K562 (cell line): ENCODE data around the gene GPRIN1. TPM values are rescaled to one million over a fixed set of nuclear protein-coding genes. Genes with fewer than 3 reads are reported as not detected.

ENCODE experiments used
- BHLHE40 ChIP-seq: IDR thresholded peaks from 2 replicates; pipeline ENCODE4 v1.6.1; 2011; ENCODE audit warnings: low read length, improper control_type of control experiment
- CHCHD3 ChIP-seq: fragments of 250-450 bp; sonication (Bioruptor Pico); IDR thresholded peaks from 2 replicates; pipeline ENCODE4 v2.1.2; 2022; ENCODE audit warnings: mild to moderate bottlenecking
- E2F1 ChIP-seq: sonication (generic); formaldehyde crosslinking; IDR thresholded peaks from 2 replicates; pipeline ENCODE4 v1.8.1; 2023; ENCODE audit warnings: mild to moderate bottlenecking, missing genetic modification reagents, moderate library complexity
- ELF4 ChIP-seq: fragments of 450-650 bp; formaldehyde crosslinking; IDR thresholded peaks from 2 replicates; pipeline ENCODE4 v1.4.0; 2022; ENCODE audit warnings: missing genetic modification characterization
- ELK3 ChIP-seq: fragments of 450-650 bp; formaldehyde crosslinking; IDR thresholded peaks from 2 replicates; pipeline ENCODE4 v1.4.0; 2020; ENCODE audit warnings: mild to moderate bottlenecking
- ESRRA ChIP-seq: fragments of 450-650 bp; IDR thresholded peaks from 2 replicates; pipeline ENCODE4 v1.6.1; 2014; ENCODE audit warnings: low read depth, mild to moderate bottlenecking, moderate library complexity, borderline replicate concordance
- ESRRB ChIP-seq: fragments of 250-450 bp; sonication (Bioruptor Pico); IDR thresholded peaks from 2 replicates; pipeline ENCODE4 v1.5.0; 2020; ENCODE audit warnings: mild to moderate bottlenecking, moderate library complexity, borderline replicate concordance
- GABPB1 ChIP-seq: sonication (generic); formaldehyde crosslinking; IDR thresholded peaks from 2 replicates; pipeline ENCODE4 v1.8.0; 2022; ENCODE audit warnings: mild to moderate bottlenecking, missing genetic modification reagents
- HDAC2 ChIP-seq: fragments of 450-650 bp; IDR thresholded peaks from 2 replicates; pipeline ENCODE4 v1.6.1; 2016; ENCODE audit warnings: mild to moderate bottlenecking
- HNRNPK ChIP-seq: fragments of 200-400 bp; formaldehyde crosslinking; IDR thresholded peaks from one replicate; pipeline ENCODE4 v1.6.1; 2018; ENCODE audit warnings: mild to moderate bottlenecking, low read depth, low read length; ENCODE audit not compliant: poor library complexity, severe bottlenecking
- KLF6 ChIP-seq: fragments of 250-450 bp; sonication (Bioruptor Pico); IDR thresholded peaks from 2 replicates; pipeline ENCODE4 v1.4.0; 2020; ENCODE audit warnings: mild to moderate bottlenecking, moderate library complexity, borderline replicate concordance
- MAZ ChIP-seq, 2 experiments: fragments of 450-650 bp in 1 of 2; sonication (generic) in 1 of 2; formaldehyde crosslinking; IDR thresholded peaks in 1 of 2; conservative IDR thresholded peaks in 1 of 2; 2 replicates each; pipeline versions ENCODE4 v1.4.0 to v1.5.0; 2020; ENCODE audit warnings: mild to moderate bottlenecking in 1 of 2, missing genetic modification reagents in 1 of 2
- MEF2A ChIP-seq: IDR thresholded peaks from 2 replicates; pipeline ENCODE4 v1.6.1; 2011; ENCODE audit warnings: low read depth, mild to moderate bottlenecking, low read length, moderate library complexity; ENCODE audit not compliant: control insufficient read depth
- MEF2D ChIP-seq: conservative IDR thresholded peaks from 2 replicates; pipeline ENCODE4 v1.6.1; 2016; ENCODE audit warnings: low read depth, missing genetic modification characterization, missing compliant biosample characterization
- NFXL1 ChIP-seq: fragments of 450-650 bp; formaldehyde crosslinking; IDR thresholded peaks from 2 replicates; pipeline ENCODE4 v1.4.0; 2021; ENCODE audit warnings: mild to moderate bottlenecking
- PML ChIP-seq: IDR thresholded peaks from 2 replicates; pipeline ENCODE4 v1.6.1; 2012; ENCODE audit warnings: low read length, inconsistent platforms
- POLR2AphosphoS5 ChIP-seq: IDR thresholded peaks from 2 replicates; pipeline ENCODE4 v1.6.1; 2011; ENCODE audit warnings: mild to moderate bottlenecking, low read depth, low read length, moderate library complexity; ENCODE audit not compliant: control insufficient read depth, insufficient read depth
- PRPF4 ChIP-seq: fragments of 200-400 bp; formaldehyde crosslinking; IDR thresholded peaks from one replicate; pipeline ENCODE4 v1.6.1; 2017; ENCODE audit warnings: low read length, low read depth, mild to moderate bottlenecking; ENCODE audit not compliant: insufficient read depth, poor library complexity, severe bottlenecking
- SMAD2 ChIP-seq: fragments of 150-350 bp; IDR thresholded peaks from 2 replicates; pipeline ENCODE4 v1.6.1; 2014; ENCODE audit warnings: low read depth, mild to moderate bottlenecking, low read length
- TCF7 ChIP-seq: sonication (generic); IDR thresholded peaks from 2 replicates; pipeline ENCODE4 v1.6.1; 2016; ENCODE audit warnings: antibody characterized with exemption, borderline replicate concordance
- YY1 ChIP-seq, 3 experiments: IDR thresholded peaks; 2 replicates each; pipeline ENCODE4 v1.6.1; 2011; ENCODE audit warnings: low read length in 2 of 3, mild to moderate bottlenecking in 2 of 3, moderate library complexity in 2 of 3, borderline replicate concordance in 1 of 3, control low read depth in 1 of 3, low read depth in 1 of 3; ENCODE audit not compliant: insufficient read depth in 3 of 3, insufficient replicate concordance in 2 of 3, control insufficient read depth in 1 of 3, insufficient read length in 1 of 3; ENCODE audit errors: extremely low read depth in 1 of 3
- ZBED1 ChIP-seq: IDR thresholded peaks from 2 replicates; pipeline ENCODE4 v1.6.1; 2014
- ZKSCAN1 ChIP-seq: fragments of 150-350 bp; IDR thresholded peaks from 2 replicates; pipeline ENCODE4 v1.6.1; 2016; ENCODE audit warnings: low read depth, low read length
- ZNF24 ChIP-seq: fragments of 450-650 bp; IDR thresholded peaks from 2 replicates; pipeline ENCODE4 v1.6.1; 2016
- ZNF551 ChIP-seq: fragments of 250-450 bp; sonication (Bioruptor Pico); IDR thresholded peaks from 2 replicates; pipeline ENCODE4 v1.5.0; 2021; ENCODE audit warnings: mild to moderate bottlenecking, moderate library complexity
- ZNF780A ChIP-seq: fragments of 250-450 bp; sonication (Bioruptor Pico); IDR thresholded peaks from 2 replicates; pipeline ENCODE4 v1.5.0; 2021; ENCODE audit warnings: mild to moderate bottlenecking
- polyA plus RNA-seq, 8 experiments: library from polyadenylated mRNA; depleted of rRNA in 4 of 8; stranded (reverse) in 5 of 8; unstranded in 3 of 8; fragments of >200 nt; fragmentation: Nextera tagmentation in 2 of 8; fragmentation: Illumina TruSeq in 1 of 8; extraction: Ambion mirVana in 2 of 8; extraction: Trizol in 1 of 8; gene quantifications; 2 replicates each; pipeline versions ENCODE4 v1.2.1 to v1.2.3, GENCODE V29; 2011 to 2014; ENCODE audit warnings: inconsistent platforms in 1 of 8, missing spikeins in 1 of 8
- total RNA-seq, 7 experiments: library from RNA; depleted of rRNA in 6 of 7; stranded (reverse); fragments of >200 nt in 6 of 7; fragmentation: Illumina TruSeq in 2 of 7; extraction: Trizol in 2 of 7; gene quantifications; 2 replicates each; pipeline versions ENCODE4 v1.2.1 to v1.2.3, GENCODE V29; 2011 to 2021; ENCODE audit warnings: low replicate concordance in 1 of 7
- TF ChIP-seq, protein P1 (sequence below), 2 experiments: fragments of 450-650 bp; IDR thresholded peaks; 2 replicates each; pipeline ENCODE4 v1.6.1; 2016

GPRIN1 gene
- total and polyA plus RNA-seq, 9 of the 15 experiments (the other 6 are each of a cell fraction or from before 2014, with no cell fraction given), result 0.15 to 11.6 (median 4.4) TPM

- no peak for TF ChIP-seq ESRRA
- TF ChIP-seq NFXL1 (CRISPR knock-in tag), result no peak
- no peak for TF ChIP-seq SMAD2
- TF ChIP-seq ELF4 (CRISPR knock-in tag), result no peak
- TF ChIP-seq HNRNPK, result no peak
- no peak for TF ChIP-seq PRPF4
- TF ChIP-seq HDAC2, result peak; percentile 43; the same call in 1 of the 2 replicates
- TF ChIP-seq ZKSCAN1, result no peak
- TF ChIP-seq ELK3, result no peak
- no peak for TF ChIP-seq BHLHE40
- no peak for TF ChIP-seq PML
- TF ChIP-seq CHCHD3 (CRISPR knock-in tag), result no peak
- TF ChIP-seq MAZ (CRISPR knock-in tag; conservative IDR thresholded peaks at IDR 0.05 in 1 of 2, IDR thresholded peaks at IDR 0.05 in 1 of 2), result peak in 1 of 2 experiments; percentile 86; a peak in 2 of 4 replicates
- no peak for TF ChIP-seq ZNF780A (CRISPR knock-in tag)
- 0 out of 2 replicates have a peak, but pooled peaks have one; percentile 28 for TF ChIP-seq E2F1
- TF ChIP-seq ESRRB, result no peak
- TF ChIP-seq YY1 (IDR thresholded peaks at IDR 0.05; ENCODE audit: borderline replicate concordance in 1 of 3, control insufficient read depth in 1 of 3, extremely low read depth in 1 of 3, insufficient read depth in 3 of 3, insufficient read length in 1 of 3, insufficient replicate concordance in 2 of 3, low read depth in 1 of 3, low read length in 2 of 3), result peak in 1 of 3 experiments; percentile 13
- TF ChIP-seq ZNF24, result no peak
- peak; percentile 81 for TF ChIP-seq GABPB1 (CRISPR knock-in tag)
- TF ChIP-seq, protein P1, sequence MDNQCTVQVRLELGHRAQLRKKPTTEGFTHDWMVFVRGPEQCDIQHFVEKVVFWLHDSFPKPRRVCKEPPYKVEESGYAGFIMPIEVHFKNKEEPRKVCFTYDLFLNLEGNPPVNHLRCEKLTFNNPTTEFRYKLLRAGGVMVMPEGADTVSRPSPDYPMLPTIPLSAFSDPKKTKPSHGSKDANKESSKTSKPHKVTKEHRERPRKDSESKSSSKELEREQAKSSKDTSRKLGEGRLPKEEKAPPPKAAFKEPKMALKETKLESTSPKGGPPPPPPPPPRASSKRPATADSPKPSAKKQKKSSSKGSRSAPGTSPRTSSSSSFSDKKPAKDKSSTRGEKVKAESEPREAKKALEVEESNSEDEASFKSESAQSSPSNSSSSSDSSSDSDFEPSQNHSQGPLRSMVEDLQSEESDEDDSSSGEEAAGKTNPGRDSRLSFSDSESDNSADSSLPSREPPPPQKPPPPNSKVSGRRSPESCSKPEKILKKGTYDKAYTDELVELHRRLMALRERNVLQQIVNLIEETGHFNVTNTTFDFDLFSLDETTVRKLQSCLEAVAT (IDR thresholded peaks at IDR 0.05), result no peak
- TF ChIP-seq ZBED1, result no peak
- TF ChIP-seq TCF7, result no peak
- no peak for TF ChIP-seq POLR2AphosphoS5
- no peak for TF ChIP-seq MEF2D (tag)
- no peak for TF ChIP-seq ZNF551 (CRISPR knock-in tag)
- no peak for TF ChIP-seq KLF6 (CRISPR knock-in tag)
- TF ChIP-seq MEF2A, result no peak
Measured at GRCh38 chr5:176611435-176611834, 1.5 kb upstream of the GPRIN1 start (continued).
